Mucosa of gallbladder (tissue), 1 donor: ENCODE measurements around the gene DEXI. TPM values are rescaled to one million over a fixed set of nuclear protein-coding genes. Genes with fewer than 3 reads are reported as not detected.

Experiments used
- DNase-seq: peaks from one replicate; pipeline ENCODE4 v3.0.0-alpha.2; 2020; ENCODE audit warnings: low spot score
- total RNA-seq: library from RNA; stranded (reverse); gene quantifications from one replicate; pipeline ENCODE4 v1.2.1, GENCODE V29; 2021
- donor health status: DM: no; HTN: no; CAD: no.

The DEXI gene
- total RNA-seq, 1 donor from 2014 or later: 41.3 TPM

- DNase-seq: peak; percentile 48
These were observed 47.0 kb downstream of the DEXI start for GRCh38 chr16:10895053-10895946.

GRCh38 chr16:10892782-10893318 is 49.4 kb downstream of the DEXI start:
- DNase-seq: no peak

- DNase-seq: no peak
These were observed 52.4 kb downstream of the DEXI start for GRCh38 chr16:10889855-10890254.

GRCh38 chr16:10888320-10888937 is 53.8 kb downstream of the DEXI start:
- no peak for DNase-seq

GRCh38 chr16:10885246-10885645 is 57.0 kb downstream of the DEXI start:
- no peak for DNase-seq

GRCh38 chr16:10883004-10883403 is 59.3 kb downstream of the DEXI start:
- DNase-seq: peak; percentile 63

- no peak for DNase-seq
These were observed 60.7 kb downstream of the DEXI start for GRCh38 chr16:10881479-10882030.

GRCh38 chr16:10880594-10881452 is 61.4 kb downstream of the DEXI start:
- no peak for DNase-seq

GRCh38 chr16:10879681-10880589 is 62.3 kb downstream of the DEXI start:
- DNase-seq: no peak

Other genes starting within 250 kb of the DEXI start
- not detected for gene TEKT5, start 247.5 kb downstream of the DEXI start, total RNA-seq
- 27.2 TPM for gene NUBP1, start 198.6 kb downstream of the DEXI start, total RNA-seq
- 0.52 TPM for gene TVP23A, start 123.7 kb downstream of the DEXI start, total RNA-seq
- 26.9 TPM for gene CIITA, start 65.3 kb downstream of the DEXI start, total RNA-seq
- 27.6 TPM for gene CLEC16A, start 2.1 kb upstream of the DEXI start, total RNA-seq